Thyroid gland (tissue), 4 donors: ENCODE results near the gene XRCC3.

Source experiments
- CTCF ChIP-seq, 6 experiments: fragments of 200-600 bp in 3 of 6; fragments of 450-650 bp in 3 of 6; sonication (generic) in 3 of 6; IDR thresholded peaks; one replicate each; pipeline ENCODE4 v1.5.1; 2016 to 2019; ENCODE audit warnings: antibody characterized with exemption in 6 of 6, mild to moderate bottlenecking in 2 of 6, inconsistent platforms in 1 of 6, moderate library complexity in 1 of 6
- POLR2A ChIP-seq, 2 donors: fragments of 450-650 bp; IDR thresholded peaks; one replicate each; pipeline ENCODE4 v1.6.1; 2017; ENCODE audit warnings: antibody characterized with exemption in 2 of 2, mild to moderate bottlenecking in 2 of 2, moderate library complexity in 1 of 2

GRCh38 chr14:103755060-103755459, 39.8 kb upstream of the XRCC3 start:
- TF ChIP-seq CTCF (IDR thresholded peaks at IDR 0.05) (no peak), POLR2A (IDR thresholded peaks at IDR 0.05) (no peak)
